Thyroid gland (tissue), 4 donors: ENCODE measurements around the gene DPP10.

Source experiments
- CTCF ChIP-seq, 6 experiments: fragments of 200-600 bp in 3 of 6; fragments of 450-650 bp in 3 of 6; sonication (generic) in 3 of 6; IDR thresholded peaks; one replicate each; pipeline ENCODE4 v1.5.1; 2016 to 2019; ENCODE audit warnings: antibody characterized with exemption in 6 of 6, mild to moderate bottlenecking in 2 of 6, inconsistent platforms in 1 of 6, moderate library complexity in 1 of 6
- POLR2A ChIP-seq, 2 donors: fragments of 450-650 bp; IDR thresholded peaks; one replicate each; pipeline ENCODE4 v1.6.1; 2017; ENCODE audit warnings: antibody characterized with exemption in 2 of 2, mild to moderate bottlenecking in 2 of 2, moderate library complexity in 1 of 2

GRCh38 chr2:114534116-114535084, 92.0 kb downstream of the DPP10 start:
- TF ChIP-seq CTCF (IDR thresholded peaks at IDR 0.05) = no peak
- TF ChIP-seq POLR2A (IDR thresholded peaks at IDR 0.05) = no peak
